ENCODE results near the gene TJP3.
A peak's percentile ranks its signal among the peaks of the same experiment; 100 is the strongest.

The TJP3 gene

GRCh38 chr19:3782330-3782729 is 74.1 kb downstream of the TJP3 start:
- no peak for DNase-seq (ENCODE audit: low read depth in 3 of 3, low spot score in 1 of 3)

DNA sequence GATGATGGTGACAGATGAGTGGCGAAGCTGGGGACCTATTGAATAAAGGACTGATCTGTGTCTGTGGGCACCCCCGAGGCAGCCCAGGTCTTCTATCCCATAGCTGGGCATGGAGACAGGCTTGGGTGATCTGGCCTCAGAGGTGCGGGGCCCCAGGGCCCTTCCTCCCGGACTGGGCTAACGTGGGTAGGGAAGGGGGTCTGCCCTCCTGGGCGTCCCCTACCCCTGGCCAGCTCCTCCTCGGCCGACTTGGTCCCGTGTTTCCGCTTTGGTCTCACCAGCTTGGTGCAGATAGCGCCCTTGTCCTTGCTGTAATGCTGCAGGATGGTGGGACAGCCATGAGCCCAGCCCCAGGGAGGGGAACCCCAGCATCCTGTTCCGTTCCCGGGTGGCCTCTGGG is 74.7 kb downstream of the TJP3 start:
- DNase-seq (ENCODE audit: low read depth in 3 of 3, low spot score in 1 of 3): no peak

DNA sequence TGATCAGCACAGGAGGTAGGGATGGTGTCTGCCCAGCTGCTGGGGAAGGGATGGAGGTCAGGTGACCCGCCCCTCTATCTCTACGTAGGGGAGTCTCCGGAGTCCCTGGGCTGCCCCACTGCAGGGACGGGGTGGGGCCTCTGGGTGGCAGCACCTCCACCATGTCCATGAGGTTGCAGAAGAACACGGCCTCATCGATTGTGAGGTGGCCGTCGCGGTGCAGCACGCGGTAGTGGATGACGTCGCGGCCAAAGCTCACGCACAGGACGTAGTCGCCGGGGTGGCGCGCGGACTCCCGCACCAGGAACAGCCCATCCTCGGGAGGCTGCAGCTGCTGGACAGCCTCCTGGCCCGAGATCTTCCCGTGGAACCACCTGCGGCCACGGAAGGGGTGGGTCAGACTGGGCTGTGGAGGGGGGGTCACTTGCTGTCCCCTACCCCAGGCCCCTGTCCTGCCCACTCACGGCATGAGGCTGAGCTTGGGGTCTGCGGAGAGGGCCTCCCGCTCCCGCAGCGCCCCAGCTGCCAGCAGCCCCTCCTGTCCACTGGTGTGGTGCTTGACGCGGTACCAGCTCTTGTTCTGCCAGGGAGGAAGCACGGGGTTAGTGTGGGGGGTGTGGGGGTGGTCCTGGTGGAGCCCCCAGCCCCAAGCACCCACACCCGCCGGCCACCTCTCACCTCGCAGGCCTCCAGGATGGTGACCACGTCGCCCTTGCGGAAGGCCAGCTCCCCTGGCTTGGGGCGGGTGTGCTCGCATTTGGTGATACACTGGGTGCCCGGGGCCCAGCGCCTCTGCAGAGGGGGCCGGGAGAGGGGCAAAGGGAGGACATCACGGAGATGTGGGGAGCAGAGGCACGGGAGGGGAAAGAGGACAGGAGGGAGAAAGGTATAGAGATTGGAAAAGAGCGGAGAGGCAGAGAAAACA is 75.7 kb downstream of the TJP3 start:
- peak in 1 of 3 donors; percentile 35 for DNase-seq (ENCODE audit: low read depth in 3 of 3, low spot score in 1 of 3)

GRCh38 chr19:3784607-3785450 is 76.6 kb downstream of the TJP3 start:
- no peak for DNase-seq (ENCODE audit: low read depth in 3 of 3, low spot score in 1 of 3)

GRCh38 chr19:3785451-3785937 is 77.3 kb downstream of the TJP3 start:
- peak in 1 of 3 donors; percentile 15 for DNase-seq (ENCODE audit: low read depth in 3 of 3, low spot score in 1 of 3)

DNA sequence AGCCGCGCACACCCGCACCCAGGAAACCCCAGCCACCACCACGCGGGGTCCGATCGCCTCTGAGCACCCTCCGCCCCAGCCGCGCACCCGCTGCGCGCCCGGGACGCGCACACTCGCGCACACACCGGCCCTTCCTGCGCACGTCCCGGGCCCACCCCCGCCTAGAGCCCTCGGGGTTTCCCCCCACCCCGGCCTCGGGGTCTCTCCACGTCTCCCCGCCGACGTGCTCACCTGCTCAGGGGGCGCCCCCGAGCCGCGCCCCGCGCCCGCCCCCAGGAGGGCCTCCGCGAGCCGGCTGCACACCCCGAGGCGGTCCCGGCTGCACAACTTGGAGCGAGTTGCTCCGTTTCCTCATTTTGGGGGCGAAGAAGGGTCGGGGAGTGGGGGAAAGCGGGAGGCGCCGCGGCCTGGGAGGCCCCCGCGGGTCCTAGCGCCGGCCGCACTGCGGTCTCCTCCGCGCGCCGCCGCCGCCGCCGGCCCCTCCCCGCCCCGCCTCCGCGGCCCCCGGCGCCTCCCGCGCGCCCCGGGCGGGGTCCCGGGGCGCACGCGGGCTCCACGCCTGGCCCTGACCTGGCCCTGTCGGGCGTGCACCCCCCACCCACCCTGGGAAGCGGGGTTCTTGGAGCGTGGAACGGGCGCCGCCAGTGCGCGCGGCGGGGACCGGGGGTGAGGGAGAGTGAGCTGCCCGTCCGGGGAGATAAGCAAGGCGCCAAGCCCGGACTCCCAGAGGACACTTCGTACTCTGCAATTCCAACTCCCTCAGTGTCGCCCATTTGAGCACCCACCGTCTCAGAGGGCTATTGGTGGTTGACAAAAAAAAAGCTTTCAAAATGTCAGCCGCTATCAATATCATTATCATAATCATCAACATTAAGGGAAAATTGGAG is 78.0 kb downstream of the TJP3 start, which contains the start of gene MATK:
Gene MATK, minus strand, starts transcription at position 444 of the 887 bp plus-strand sequence. CDS start 1,246 bp downstream, outside the sequence.
- DNase-seq (ENCODE audit: low read depth in 3 of 3, low spot score in 1 of 3): peak in 1 of 3 donors; percentile 24

DNA sequence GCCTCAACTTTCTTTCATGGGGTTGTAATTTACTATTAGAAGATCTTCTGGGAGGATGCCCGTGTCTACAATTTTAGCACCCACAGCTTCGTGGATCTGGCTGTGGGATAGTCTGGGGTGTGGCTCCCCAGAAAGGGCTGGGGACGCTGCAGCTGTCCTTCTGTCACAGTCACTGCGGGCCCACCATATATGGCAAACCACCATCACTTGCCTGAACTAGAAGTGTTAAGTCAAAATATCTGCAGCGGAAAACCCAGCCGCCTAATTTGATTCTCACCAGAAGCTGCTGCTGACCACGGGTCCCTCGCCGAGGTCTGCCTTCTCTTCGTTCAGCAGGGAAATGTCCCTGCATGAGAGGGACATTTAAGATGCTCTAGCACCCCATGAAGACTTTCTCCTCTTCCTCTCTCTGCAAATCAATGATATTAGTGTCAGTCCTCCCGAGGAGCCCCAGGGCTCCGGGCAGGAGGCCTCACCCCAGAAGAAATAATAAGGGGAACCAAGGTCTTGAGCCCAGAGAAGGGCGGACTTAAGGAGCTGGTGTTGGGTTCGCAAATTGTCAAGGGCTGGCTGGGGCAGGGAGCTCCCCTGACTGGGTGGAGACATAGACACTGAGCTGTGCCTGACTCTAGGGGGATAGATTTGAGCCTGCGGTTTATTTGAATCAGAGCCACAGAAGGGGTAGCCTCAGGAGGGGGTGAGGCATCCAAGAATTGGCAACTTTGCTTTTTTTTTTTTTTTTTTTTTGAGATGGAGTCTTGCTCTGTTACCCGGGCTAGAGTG is 81.0 kb downstream of the TJP3 start:
- no peak for DNase-seq (ENCODE audit: low read depth in 3 of 3, low spot score in 1 of 3)

DNA sequence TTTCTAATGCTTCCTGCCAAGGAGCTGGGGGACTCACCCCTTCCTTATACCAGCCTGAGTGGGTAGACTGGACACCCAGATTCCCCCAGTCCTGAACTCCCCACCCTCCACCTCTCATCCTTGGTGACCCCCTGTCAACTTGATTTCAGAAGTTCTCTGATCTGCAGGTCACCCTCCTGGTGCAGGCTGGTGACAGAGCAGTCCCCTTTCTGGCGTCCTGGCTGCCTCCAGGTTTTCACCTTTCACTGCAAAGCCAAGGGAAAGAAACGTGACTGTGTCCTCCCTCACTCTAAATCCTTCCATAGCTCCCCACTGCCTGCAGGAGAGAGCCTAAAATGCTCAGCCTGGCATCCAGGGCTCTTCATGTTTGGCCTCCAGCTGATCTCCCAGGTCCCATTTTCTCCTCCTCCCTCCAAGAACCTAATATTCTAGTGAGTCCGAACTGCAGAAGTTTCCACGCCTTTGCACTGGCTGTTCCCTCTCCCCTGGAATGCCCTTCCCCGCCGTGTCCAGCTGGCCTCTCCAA is 82.1 kb downstream of the TJP3 start:
- no peak for DNase-seq (ENCODE audit: low read depth in 3 of 3, low spot score in 1 of 3)

DNA sequence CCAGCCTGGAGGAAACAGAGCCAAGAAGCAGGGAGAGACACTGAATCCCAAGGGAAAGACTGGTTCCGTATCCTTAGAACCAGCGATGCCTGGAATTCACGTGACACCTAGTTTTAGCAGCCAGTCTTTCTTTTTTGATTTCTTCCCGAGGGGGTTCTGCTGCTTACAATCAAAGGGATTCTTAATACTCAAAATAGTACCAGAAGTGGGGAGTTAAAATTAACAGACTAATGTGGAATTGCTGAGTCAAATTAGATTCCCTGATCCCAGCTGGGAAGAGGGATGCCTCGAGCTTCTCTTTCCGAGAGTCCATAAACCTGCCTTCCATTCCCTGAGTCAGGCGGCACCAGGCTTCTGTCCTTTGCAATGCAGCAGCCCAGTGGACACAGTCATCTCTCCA is 82.8 kb downstream of the TJP3 start:
- DNase-seq (ENCODE audit: low read depth in 3 of 3, low spot score in 1 of 3): no peak

DNA sequence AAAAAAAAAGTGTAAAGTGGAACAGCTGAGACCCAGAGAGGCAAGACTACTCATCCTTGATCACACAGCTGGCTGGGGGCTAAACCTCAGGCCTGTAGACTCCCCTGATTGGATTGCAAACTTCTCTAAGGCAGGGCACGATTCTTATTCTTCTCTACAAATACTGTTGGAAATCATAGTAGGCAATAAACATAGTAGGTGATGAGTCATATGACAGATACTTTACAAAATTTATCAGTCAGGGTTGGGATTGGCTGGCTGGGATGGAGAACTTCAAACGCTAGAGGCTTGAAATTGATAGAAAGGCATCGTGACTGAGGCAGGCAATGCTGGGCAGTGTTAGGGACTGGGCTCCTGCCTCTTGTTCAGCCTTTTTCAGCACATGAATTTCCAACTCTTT is 83.9 kb downstream of the TJP3 start:
- no peak for DNase-seq (ENCODE audit: low read depth in 3 of 3, low spot score in 1 of 3)

GRCh38 chr19:3793799-3794198 is 85.6 kb downstream of the TJP3 start:
- no peak for DNase-seq (ENCODE audit: low read depth in 3 of 3, low spot score in 1 of 3)

- no peak for DNase-seq (ENCODE audit: low read depth in 3 of 3, low spot score in 1 of 3)
Observed at GRCh38 chr19:3796358-3796757, 88.2 kb downstream of the TJP3 start.

DNA sequence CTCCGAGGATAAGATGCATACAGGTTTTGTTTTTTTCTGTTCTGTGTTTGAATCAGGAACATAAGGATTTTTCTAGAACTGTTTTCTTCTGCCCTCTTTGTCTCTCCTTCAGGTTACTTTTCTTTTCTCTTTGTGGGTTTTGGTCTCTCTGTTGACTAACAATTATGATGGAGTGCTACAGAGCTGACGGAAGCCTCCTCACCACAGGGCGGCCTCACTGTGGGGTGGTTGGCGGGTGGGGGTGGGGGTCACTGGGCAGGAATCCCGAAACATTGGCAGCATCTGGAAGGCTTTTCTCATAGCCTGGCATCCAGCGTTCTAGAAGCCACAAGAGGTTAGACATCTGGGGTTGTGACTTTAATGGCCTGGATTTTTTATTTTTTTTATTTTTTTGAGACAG is 90.0 kb downstream of the TJP3 start:
- DNase-seq (ENCODE audit: low read depth in 3 of 3, low spot score in 1 of 3): no peak

Data from stimulated activated CD4-positive, alpha-beta T cell treated with anti-CD3 and anti-CD28 coated beads, TNF-alpha, amount 100 ng/mL, for 1 hour (primary cell).